ENCODE data around the gene SLC24A3.

SLC24A3 gene

DNA sequence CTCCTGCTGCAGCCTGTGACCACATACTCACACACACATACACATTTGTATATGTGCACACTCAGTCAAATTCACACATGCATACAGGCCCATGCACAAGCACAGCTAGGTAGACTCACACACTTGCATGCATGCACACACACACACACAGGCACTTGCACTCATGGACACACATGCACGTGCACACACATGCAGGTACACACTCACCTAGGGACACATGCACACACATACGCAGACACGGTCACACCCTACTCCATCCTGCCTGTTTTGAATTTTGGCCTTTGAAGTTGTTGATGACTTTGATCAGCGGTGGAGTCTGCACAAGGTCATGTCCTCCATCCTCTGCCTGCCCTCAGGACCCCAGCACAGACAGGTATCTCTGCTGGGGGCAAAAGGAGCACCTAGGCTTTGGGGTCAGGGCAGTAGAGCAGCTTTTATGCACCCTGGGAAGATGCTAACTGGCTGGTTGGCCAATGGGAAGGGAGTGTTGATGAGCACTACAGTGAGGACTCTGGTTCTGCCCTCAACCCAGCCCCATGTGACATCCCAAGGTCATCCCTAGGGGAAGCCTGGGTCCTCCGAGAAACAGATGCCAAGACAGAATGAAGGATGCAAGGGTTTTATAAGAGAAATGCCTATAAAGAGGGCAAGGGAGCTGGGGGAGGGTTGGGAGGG lies 218.3 kb downstream of the SLC24A3 start:
- DNase-seq: no peak

- no peak for DNase-seq
Measured at GRCh38 chr20:19431316-19431700, 218.9 kb downstream of the SLC24A3 start.

GRCh38 chr20:19431906-19432305 lies 219.5 kb downstream of the SLC24A3 start:
- DNase-seq: no peak

GRCh38 chr20:19433371-19434350 lies 221.2 kb downstream of the SLC24A3 start:
- no peak for DNase-seq

DNA sequence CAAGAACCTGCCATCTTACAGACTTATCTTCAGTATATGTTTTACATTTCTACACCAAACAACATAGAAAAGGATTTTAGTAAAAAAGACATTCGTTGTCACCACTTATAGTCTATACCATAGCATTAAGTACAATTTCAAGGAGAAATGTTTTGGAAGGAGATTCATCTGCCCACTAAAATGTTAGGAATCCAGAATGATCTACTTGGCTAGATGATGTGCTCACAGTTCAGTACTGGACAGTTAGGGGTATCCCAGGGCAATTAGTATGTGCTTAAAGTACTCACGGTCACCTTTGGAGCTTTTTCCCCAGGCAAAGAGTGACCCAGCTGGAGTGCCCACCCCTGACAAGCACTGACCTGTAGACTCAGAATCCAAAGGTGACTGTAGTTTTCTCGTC lies 222.9 kb downstream of the SLC24A3 start:
- DNase-seq: no peak

DNA sequence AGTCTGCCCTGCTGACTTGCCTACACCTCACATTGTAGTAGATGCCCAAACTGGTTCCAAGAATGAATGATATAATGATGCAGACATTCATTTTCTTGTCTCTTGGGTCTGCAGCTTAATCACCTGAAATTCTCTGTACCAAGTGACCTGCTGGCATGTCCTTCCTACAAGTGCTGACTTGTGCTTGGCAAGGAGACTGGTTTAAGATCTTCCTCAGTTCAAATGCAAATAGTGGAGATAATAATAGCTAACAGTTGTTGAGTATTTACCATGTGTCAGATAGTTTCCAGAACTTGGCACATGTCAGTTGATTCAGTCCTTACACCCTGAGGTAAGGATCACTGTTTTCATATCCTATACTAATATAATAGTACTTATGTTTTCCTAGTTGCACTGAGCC lies 223.4 kb downstream of the SLC24A3 start:
- DNase-seq: no peak

GRCh38 chr20:19438488-19438887 lies 226.0 kb downstream of the SLC24A3 start:
- DNase-seq: no peak

DNA sequence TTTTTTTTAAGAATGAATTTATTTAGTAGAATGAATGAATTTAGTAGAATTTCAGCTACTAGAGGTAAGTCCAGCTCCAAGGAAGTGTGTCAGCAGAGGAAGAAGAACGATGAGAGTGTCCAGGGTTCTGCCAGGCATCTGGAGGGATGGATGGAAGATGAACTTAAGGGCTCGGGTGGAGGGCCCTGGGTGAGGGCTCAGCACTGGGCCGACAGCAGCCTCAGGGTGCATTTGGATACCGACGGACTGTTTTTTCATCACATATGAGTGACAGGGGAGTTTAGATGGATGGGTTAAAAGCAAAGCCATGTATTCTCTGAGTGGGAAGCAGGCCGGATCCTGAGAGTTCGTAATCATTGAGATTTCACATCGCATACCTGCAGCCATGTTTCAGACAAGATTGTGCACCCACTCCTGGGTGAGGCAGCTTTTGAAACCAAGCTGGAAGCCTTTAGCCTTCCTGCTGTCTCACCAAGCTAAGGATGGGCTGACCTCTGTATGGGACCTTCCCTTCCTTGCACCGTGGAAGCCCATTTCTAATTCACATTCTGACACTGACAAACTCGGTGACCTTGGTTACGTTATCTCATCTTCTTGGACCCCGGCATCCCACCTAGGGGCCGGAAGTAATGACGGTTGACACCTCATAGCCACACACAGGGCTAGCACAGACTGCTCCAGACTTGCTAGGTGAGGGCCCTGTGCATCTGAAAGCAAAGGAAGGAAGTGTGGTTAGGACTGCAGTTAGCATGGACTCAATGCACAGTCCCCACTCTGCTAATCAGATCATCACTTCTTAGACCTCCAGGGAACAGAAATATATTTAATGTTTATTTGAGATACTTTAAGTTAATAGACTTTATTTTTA lies 228.5 kb downstream of the SLC24A3 start:
- no peak for DNase-seq

- DNase-seq: no peak
Measured at GRCh38 chr20:19446246-19446645, 233.8 kb downstream of the SLC24A3 start.

GRCh38 chr20:19448632-19449031 lies 236.2 kb downstream of the SLC24A3 start:
- DNase-seq: no peak

DNA sequence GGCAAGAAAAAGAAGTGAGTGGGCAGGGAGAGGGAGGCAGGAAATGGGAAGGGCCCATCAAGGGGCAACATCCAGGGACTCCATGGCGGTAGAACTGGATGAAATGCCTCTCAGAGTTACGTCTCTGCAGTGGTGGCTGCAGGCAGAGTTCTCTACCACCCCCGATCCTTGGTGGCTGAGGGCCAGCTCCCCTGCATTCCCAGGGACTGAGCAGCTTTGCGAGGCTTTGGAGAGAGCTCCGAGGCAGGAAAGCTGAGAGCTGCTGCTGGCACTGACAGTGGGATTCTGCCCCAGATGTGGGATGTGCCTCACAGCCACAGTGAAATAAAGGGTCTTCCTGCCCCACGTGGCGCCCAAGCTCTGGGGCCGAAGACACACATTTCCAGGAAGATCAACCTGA lies 236.6 kb downstream of the SLC24A3 start:
- DNase-seq: no peak

- no peak for DNase-seq
Measured at GRCh38 chr20:19451231-19451922, 238.9 kb downstream of the SLC24A3 start.

DNA sequence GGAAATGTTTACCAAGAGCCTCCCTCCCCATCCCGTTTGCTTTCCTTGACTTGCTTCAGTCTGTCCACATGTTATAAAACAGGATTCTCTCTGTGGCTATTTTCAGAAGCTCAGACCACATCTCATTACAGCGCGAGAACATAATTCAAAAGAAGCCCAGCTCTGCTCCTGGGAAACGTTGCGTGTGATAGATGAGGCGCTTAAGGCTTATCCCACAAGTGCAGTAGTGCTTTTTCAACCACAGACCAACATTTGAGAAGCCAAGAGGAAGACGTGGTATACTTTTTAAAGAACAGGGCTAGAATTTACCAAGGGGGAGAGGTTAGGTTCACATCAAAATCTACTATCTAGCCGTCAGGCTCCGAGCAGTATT lies 239.5 kb downstream of the SLC24A3 start:
- no peak for DNase-seq

DNA sequence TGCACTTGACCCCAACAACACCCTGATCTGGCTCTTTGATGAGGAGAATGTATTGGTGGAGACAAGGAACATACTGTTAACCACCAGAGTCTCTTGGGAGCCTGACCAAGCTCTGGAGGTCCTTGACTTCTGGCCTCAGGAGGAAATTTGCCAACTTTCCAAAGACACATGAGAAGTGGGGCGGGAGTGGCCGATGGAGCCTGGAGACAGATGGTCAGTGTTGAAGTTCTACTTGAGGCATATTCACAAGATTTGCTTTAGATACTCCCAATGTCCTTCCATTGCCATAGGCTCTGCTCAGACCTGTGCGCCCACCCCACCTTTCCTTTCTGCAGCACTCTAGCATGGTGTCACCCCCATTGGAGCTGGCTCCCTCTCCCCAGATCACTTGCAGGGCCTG lies 241.0 kb downstream of the SLC24A3 start:
- no peak for DNase-seq

DNA sequence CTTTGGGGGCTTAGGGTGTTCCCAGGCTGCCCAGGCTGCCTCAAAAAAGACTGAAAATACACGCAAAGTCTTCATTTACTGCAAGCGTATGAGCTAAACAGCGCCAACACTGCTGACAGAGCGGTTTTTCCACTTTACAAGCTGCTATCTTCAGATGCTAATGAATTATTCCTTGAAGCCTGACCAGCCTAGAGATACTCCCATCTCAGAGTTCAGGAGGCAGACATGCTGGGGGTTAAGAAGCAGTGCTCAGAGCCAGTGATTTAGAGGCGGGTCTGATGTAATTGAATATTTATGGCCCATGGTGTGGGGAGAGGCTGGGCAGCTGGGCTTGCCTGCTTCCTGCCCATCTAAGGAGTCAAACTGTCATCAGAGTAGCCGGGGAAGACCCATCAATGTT lies 241.4 kb downstream of the SLC24A3 start:
- no peak for DNase-seq

GRCh38 chr20:19456595-19457395 lies 244.4 kb downstream of the SLC24A3 start:
- DNase-seq: no peak

DNA sequence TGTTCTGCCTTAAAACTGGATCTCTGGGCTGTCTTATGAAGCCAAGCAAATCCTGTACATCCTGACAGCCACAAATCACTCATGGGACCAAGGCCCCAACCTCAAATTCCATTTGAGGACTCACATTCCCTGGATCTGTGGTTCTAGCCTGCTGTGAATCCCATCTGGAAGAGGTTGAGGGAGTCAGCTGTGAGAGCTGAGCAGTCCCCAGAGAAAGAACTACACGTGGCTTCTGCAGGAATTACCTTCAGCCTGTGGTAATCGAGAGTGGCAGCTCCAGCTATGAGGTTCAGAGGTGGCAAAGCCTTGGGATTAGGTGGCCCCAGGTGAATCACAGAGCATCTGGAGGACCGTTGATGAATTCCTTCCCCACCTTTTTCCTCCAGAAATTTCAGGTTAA lies 245.2 kb downstream of the SLC24A3 start:
- DNase-seq: no peak

DNA sequence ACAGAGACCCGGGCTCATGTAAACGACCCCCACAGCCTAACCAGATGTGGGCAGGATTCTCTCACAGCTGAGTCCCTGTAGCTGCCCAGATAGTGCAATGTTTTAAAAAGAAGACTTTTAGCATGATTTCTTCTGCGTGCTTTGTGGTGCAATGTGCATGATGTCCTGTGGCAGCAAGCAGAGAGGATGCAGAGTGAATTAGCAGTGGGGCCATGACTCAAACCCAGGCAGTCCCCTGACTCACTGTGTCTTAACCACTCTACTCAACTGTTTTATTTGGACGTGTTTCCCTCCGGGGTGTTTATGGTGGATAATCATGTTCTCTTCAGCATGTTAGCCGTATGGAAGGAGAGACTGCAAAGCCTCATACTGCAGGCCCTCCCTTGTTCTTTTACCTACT lies 247.9 kb downstream of the SLC24A3 start:
- DNase-seq: no peak

- DNase-seq: no peak
Measured at GRCh38 chr20:19462491-19462890, 250.0 kb downstream of the SLC24A3 start.

- no peak for DNase-seq
Measured at GRCh38 chr20:19463597-19463996, 251.2 kb downstream of the SLC24A3 start.

DNA sequence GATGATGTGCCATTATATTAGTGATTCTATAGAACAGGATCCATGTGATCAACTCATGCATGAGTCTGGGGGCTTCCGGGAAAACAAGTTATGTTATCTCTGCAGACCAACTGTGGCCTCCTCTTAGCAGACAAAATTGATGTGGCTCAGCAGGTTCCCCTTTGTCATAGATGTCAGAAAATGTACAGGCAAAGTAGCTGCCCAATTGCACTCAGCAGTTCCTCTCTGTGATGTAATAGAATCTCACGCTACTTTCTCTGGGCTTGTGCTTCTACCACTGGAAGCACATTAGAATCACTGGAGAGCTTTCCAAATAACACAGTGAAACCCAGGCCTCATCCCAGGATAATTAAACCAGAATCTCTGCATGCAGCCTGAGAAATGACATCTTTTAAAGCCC lies 253.1 kb downstream of the SLC24A3 start:
- DNase-seq: no peak

All from stimulated activated CD4-positive, alpha-beta T cell treated with anti-CD3 and anti-CD28 coated beads, Interleukin-2, amount 100 ng/mL, for 48 hours (primary cell).